IPS-15b (cell line): ENCODE measurements around the gene PDIA3.
"Not testable (repeated sequence)": the region's sequence is repeated elsewhere in the genome, so short reads cannot be mapped to it uniquely, and the experiment has no call there.

Experiments
- H3K27me3 ChIP-seq: one replicate; pipeline ENCODE4 v1.6.1; 2013; ENCODE audit warnings: low read length; ENCODE audit not compliant: control insufficient read depth, insufficient read depth
- H3K36me3 ChIP-seq: one replicate; pipeline ENCODE4 v1.6.1; 2013; ENCODE audit warnings: low read length; ENCODE audit not compliant: control insufficient read depth, insufficient read depth
- H3K4me1 ChIP-seq: one replicate; pipeline ENCODE4 v1.6.1; 2013; ENCODE audit warnings: mild to moderate bottlenecking, low read length; ENCODE audit not compliant: control insufficient read depth, insufficient read depth
- H3K4me3 ChIP-seq: one replicate; pipeline ENCODE4 v1.5.1; 2013; ENCODE audit warnings: low read depth, low read length
- H3K9ac ChIP-seq: one replicate; pipeline ENCODE4 v1.6.1; 2013; ENCODE audit warnings: low read depth, mild to moderate bottlenecking, low read length
- H3K9me3 ChIP-seq: one replicate; pipeline ENCODE4 v1.6.1; 2013; ENCODE audit warnings: mild to moderate bottlenecking, low read length; ENCODE audit not compliant: control insufficient read depth, insufficient read depth

PDIA3 gene

DNA sequence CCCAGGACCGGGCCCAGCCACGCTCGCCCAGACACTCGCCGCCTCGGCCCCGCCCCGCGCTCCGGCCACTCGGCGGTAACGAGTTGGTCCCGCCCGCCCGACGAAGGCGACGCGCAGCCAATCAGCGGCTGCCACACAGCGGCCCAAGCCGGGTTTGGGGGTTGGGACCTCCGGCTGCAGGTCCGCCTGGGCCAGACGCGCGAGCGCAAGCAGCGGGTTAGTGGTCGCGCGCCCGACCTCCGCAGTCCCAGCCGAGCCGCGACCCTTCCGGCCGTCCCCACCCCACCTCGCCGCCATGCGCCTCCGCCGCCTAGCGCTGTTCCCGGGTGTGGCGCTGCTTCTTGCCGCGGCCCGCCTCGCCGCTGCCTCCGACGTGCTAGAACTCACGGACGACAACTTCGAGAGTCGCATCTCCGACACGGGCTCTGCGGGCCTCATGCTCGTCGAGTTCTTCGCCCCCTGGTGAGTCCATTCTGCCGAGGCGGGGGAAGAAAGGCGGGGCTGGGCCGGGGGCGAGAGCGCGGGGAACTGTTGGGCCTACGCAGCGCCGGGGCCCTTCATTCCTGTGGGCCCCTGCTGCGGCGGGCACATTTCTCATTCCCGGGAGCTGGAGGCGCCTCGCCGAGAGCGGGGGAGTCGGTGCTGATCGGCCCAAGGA, at the start of gene PDIA3:
PDIA3 (plus strand) TSS at position 194 of the 658 bp plus-strand sequence; CDS start at position 296, 102 bp downstream.
- H3K27me3 ChIP-seq, H3K9me3 ChIP-seq, H3K4me1 ChIP-seq, H3K36me3 ChIP-seq: not testable (repeated sequence)
- Histone ChIP-seq H3K4me3 (peak within 1 kb of the TSS; percentile 60), H3K9ac (peak within 1 kb of the TSS; percentile 79)

DNA sequence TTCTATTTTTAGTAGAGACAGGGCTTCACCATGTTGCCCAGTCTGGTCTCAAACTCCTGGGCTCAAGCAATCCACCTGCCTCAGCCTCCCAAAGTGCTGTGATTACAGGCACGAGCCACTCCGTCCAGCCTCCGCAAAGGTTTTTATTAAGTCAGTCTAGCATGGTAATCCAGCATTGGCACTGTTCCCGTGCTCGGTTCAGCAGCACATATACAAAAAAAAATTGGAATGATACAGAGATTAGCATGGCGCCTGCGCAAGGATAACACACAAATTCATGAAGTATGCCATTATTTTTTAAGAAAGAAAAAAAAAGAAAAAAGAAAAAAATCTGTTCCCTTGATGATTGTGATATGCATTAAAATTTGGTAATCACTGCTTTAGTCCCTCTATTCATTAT, 44.1 kb upstream of the PDIA3 start:
- Histone ChIP-seq H3K9ac (no peak overlapping the region), H3K4me3 (no peak overlapping the region), H3K36me3 (no peaks in the 10 kb centered on the region), H3K27me3 (no peaks in the 10 kb centered on the region), H3K9me3 (no peaks in the 10 kb centered on the region), H3K4me1 (no peaks in the 10 kb centered on the region)

DNA sequence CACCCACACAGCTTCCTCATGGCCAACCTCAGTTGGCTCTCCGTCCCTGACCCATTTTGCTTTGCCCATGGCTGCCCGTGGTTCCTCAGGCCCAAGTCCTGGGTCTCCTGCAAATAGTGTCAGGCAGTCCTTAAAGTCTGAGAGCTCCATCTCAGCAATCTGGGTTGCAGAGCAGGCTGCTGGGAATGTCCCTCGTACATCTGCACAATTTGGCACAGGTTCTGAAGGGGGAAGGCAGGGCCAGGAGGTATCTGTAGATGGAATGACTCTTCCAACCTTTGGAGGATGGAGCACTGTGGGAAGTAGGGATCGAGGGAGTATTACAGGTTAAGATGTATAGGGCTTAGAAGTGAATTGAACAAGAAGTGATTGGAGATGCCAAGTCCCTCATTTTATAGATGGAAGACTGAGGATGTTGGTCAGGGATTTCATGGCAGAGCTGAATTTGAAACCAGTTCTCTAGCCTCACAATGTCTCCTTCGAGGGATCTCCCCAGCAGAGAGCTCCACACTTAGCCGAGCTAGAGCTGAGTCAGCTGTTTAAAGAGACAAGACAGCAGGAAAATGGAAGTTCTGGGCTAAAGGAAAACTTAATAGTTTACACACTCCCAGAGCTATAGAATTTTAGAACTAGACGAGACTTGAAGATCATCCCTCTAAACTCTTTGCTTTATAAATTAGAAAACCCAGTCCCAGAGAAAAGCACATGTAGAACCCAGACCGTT, 43.4 kb upstream of the PDIA3 start:
- no peak overlapping the region for H3K4me3 ChIP-seq

GRCh38 chr15:43710431-43711131, 35.7 kb upstream of the PDIA3 start:
- H3K27me3 ChIP-seq, H3K4me3 ChIP-seq, H3K36me3 ChIP-seq, H3K9ac ChIP-seq, H3K9me3 ChIP-seq, H3K4me1 ChIP-seq: not testable (repeated sequence)

More for the DNA sequence above, 43.4 kb upstream of the PDIA3 start:
- Histone ChIP-seq H3K9ac (no peak overlapping the region), H3K36me3 (no peaks in the 10 kb centered on the region), H3K9me3 (no peaks in the 10 kb centered on the region), H3K4me1 (no peaks in the 10 kb centered on the region), H3K27me3 (no peaks in the 10 kb centered on the region)

DNA sequence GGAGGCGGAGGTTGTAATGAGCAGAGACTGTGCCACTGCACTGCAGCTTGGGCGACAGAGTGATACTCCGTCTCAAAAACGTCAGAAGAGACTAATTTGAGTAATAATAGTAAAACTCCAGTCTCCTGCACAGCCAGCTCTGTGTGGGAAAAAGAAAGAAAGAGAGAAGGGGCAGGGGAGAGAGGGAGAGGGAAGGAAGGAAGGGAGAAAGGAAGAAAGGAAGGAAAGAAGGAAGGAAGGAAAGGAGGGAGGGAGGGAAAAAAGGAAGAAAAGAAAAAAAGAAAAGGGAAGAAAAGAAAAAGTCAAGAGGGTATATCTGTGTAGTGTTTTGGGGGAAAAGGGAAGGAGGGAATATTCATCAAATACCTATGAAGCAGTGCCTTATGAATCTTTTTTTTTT, 23.1 kb upstream of the PDIA3 start:
- no peaks in the 10 kb centered on the region for H3K4me1 ChIP-seq
- H3K36me3 ChIP-seq, result no peaks in the 10 kb centered on the region
- no peak overlapping the region for H3K9ac ChIP-seq
- H3K27me3 ChIP-seq, result no peaks in the 10 kb centered on the region
- no peak overlapping the region for H3K4me3 ChIP-seq
- H3K9me3 ChIP-seq, result no peaks in the 10 kb centered on the region

DNA sequence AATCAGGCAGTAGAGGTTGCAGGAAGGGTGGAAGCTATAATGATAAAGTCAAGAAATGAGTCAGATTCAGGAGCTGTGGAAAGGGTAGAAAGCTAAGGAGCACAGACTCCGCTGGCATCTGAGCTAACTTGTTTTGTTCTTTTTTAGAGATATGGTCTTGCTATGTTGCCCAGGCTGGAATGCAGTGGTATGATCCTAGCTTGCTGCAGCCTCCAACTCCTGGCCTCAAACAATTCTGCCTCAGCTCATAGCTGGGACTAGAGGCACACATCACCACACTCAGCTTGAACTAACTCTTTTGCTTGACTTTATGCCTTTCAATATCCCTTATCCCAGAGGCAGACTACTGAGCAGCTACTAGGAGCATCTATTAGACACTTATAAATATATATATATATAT, 19.9 kb upstream of the PDIA3 start:
- not testable (repeated sequence) for H3K27me3 ChIP-seq, H3K9ac ChIP-seq, H3K36me3 ChIP-seq, H3K9me3 ChIP-seq, H3K4me1 ChIP-seq, H3K4me3 ChIP-seq

GRCh38 chr15:43728053-43728725, 18.0 kb upstream of the PDIA3 start:
- not testable (repeated sequence) for H3K4me3 ChIP-seq, H3K9ac ChIP-seq, H3K4me1 ChIP-seq, H3K9me3 ChIP-seq, H3K27me3 ChIP-seq, H3K36me3 ChIP-seq

- no peaks in the 10 kb centered on the region for H3K9me3 ChIP-seq
Measured at GRCh38 chr15:43735416-43735815, 10.8 kb upstream of the PDIA3 start.

GRCh38 chr15:43746903-43747309, 668 bp downstream of the PDIA3 start:
- H3K4me3 ChIP-seq, result peak overlapping the region; percentile 60
- H3K4me1 ChIP-seq, H3K27me3 ChIP-seq, H3K9me3 ChIP-seq, H3K36me3 ChIP-seq: not testable (repeated sequence)
- peak overlapping the region; percentile 79 for H3K9ac ChIP-seq

More at GRCh38 chr15:43735416-43735815, 10.8 kb upstream of the PDIA3 start:
- H3K9ac ChIP-seq, result no peak overlapping the region
- H3K27me3 ChIP-seq, result no peaks in the 10 kb centered on the region
- H3K36me3 ChIP-seq, result no peaks in the 10 kb centered on the region
- no peaks in the 10 kb centered on the region for H3K4me1 ChIP-seq
- H3K4me3 ChIP-seq, result no peak overlapping the region

- Histone ChIP-seq H3K9ac (no peak overlapping the region), H3K27me3 (no peaks in the 10 kb centered on the region), H3K4me1 (no peaks in the 10 kb centered on the region), H3K9me3 (no peaks in the 10 kb centered on the region), H3K36me3 (no peaks in the 10 kb centered on the region), H3K4me3 (no peak overlapping the region)
Measured at GRCh38 chr15:43748376-43748775, 2.1 kb downstream of the PDIA3 start.

- Histone ChIP-seq H3K27me3 (no peaks in the 10 kb centered on the region), H3K4me3 (no peak overlapping the region), H3K9ac (no peak overlapping the region), H3K9me3 (no peaks in the 10 kb centered on the region), H3K4me1 (no peaks in the 10 kb centered on the region), H3K36me3 (peaks cover 2% of the 10 kb centered on the region)
Measured at GRCh38 chr15:43749690-43750345, 3.6 kb downstream of the PDIA3 start.
